GM23338 (cell line): Measurements from ENCODE around the gene PICALM. TPM values are rescaled to one million over a fixed set of nuclear protein-coding genes. Genes with fewer than 3 reads are reported as not detected.
A peak's percentile ranks its signal among the peaks of the same experiment; 100 is the strongest.

Source experiments
- ATAC-seq: fragments of 200-7000 bp; cut with Tn5 transposase; 3 replicates; pipeline ENCODE4 v1.9.1; 2020
- DNase-seq: peaks from one replicate; pipeline ENCODE4 v3.0.0-alpha.2; 2015; ENCODE audit warnings: low spot score
- H2AFZ ChIP-seq: fragments of 200-600 bp; sonication (generic); 2 replicates; pipeline ENCODE4 v1.8.0; 2016; ENCODE audit warnings: antibody characterized with exemption, mild to moderate bottlenecking, moderate library complexity
- H3F3A ChIP-seq: fragments of 200-600 bp; sonication (generic); replicated peaks from 2 replicates; pipeline ENCODE4 v1.8.0; 2017; ENCODE audit warnings: antibody characterized with exemption, mixed run types, low read depth
- H3K27ac ChIP-seq: fragments of 200-600 bp; sonication (generic); 2 replicates; pipeline ENCODE4 v1.6.1; 2016; ENCODE audit warnings: low read depth
- H3K27me3 ChIP-seq: fragments of 200-600 bp; sonication (generic); 2 replicates; pipeline ENCODE4 v1.8.0; 2016; ENCODE audit warnings: mild to moderate bottlenecking, mixed run types, moderate library complexity; ENCODE audit not compliant: insufficient read depth
- H3K36me3 ChIP-seq: fragments of 200-600 bp; sonication (generic); 2 replicates; pipeline ENCODE4 v1.8.0; 2016; ENCODE audit warnings: mild to moderate bottlenecking; ENCODE audit not compliant: insufficient read depth
- H3K4me1 ChIP-seq: fragments of 200-600 bp; sonication (generic); 2 replicates; pipeline ENCODE4 v1.8.0; 2016; ENCODE audit warnings: mild to moderate bottlenecking, moderate library complexity; ENCODE audit not compliant: insufficient read depth
- H3K4me2 ChIP-seq: fragments of 200-600 bp; sonication (generic); 2 replicates; pipeline ENCODE4 v1.7.1; 2017; ENCODE audit warnings: mixed run types
- H3K4me3 ChIP-seq: fragments of 200-600 bp; sonication (generic); 2 replicates; pipeline ENCODE4 v1.6.1; 2016; ENCODE audit warnings: mixed run types
- H3K79me2 ChIP-seq: fragments of 200-600 bp; sonication (generic); replicated peaks from 2 replicates; pipeline ENCODE4 v1.8.0; 2017; ENCODE audit warnings: mild to moderate bottlenecking; ENCODE audit not compliant: insufficient read depth
- H3K9me2 ChIP-seq: fragments of 200-600 bp; sonication (generic); 2 replicates; pipeline ENCODE4 v1.8.0; 2017; ENCODE audit not compliant: insufficient read depth
- H4K20me1 ChIP-seq: fragments of 200-600 bp; sonication (generic); replicated peaks from 2 replicates; pipeline ENCODE4 v1.8.0; 2017; ENCODE audit warnings: mild to moderate bottlenecking; ENCODE audit not compliant: insufficient read depth
- H3K27ac Mint-ChIP-seq: 2 replicates; pipeline ENCODE4 v1.8.0; 2020; ENCODE audit warnings: inconsistent platforms, mild to moderate bottlenecking, moderate library complexity, mixed read lengths
- H3K27me3 Mint-ChIP-seq: 3 replicates; pipeline ENCODE4 v1.8.0; 2022; ENCODE audit warnings: low read depth, mild to moderate bottlenecking, moderate library complexity, mixed read lengths, inconsistent platforms; ENCODE audit not compliant: insufficient read depth, poor library complexity
- H3K36me3 Mint-ChIP-seq: 3 replicates; pipeline ENCODE4 v1.8.0; 2021; ENCODE audit warnings: low read depth, mild to moderate bottlenecking, inconsistent platforms, moderate library complexity, mixed read lengths
- H3K4me1 Mint-ChIP-seq: 3 replicates; pipeline ENCODE4 v1.8.0; 2020; ENCODE audit warnings: mild to moderate bottlenecking, inconsistent platforms, mixed read lengths
- H3K4me3 Mint-ChIP-seq: 3 replicates; pipeline ENCODE4 v1.8.0; 2021; ENCODE audit warnings: moderate library complexity, mild to moderate bottlenecking, inconsistent platforms, mixed read lengths
- H3K9me3 Mint-ChIP-seq: 3 replicates; pipeline ENCODE4 v1.8.0; 2020; ENCODE audit warnings: moderate library complexity, mild to moderate bottlenecking, inconsistent platforms, mixed read lengths
- CREB1 ChIP-seq: fragments of 250-450 bp; sonication (Bioruptor Pico); IDR thresholded peaks from 2 replicates; pipeline ENCODE4 v1.5.0; 2020; ENCODE audit warnings: low read depth, mild to moderate bottlenecking, moderate library complexity
- CTCF ChIP-seq, 2 experiments: fragments of 200-600 bp in 1 of 2; sonication (generic) in 1 of 2; conservative IDR thresholded peaks; 2 replicates each; pipeline versions ENCODE4 v1.5.1 to v1.6.1; 2016 to 2017; ENCODE audit warnings: antibody characterized with exemption in 2 of 2, low read depth in 2 of 2, mild to moderate bottlenecking in 2 of 2, moderate library complexity in 1 of 2
- ETS1 ChIP-seq: IDR thresholded peaks from 2 replicates; pipeline ENCODE4 v1.6.1; 2016; ENCODE audit warnings: antibody characterized with exemption
- EZH2 ChIP-seq: fragments of 200-600 bp; sonication (generic); IDR thresholded peaks from one replicate; pipeline ENCODE4 v1.8.0; 2017; ENCODE audit warnings: antibody characterized with exemption, mild to moderate bottlenecking, low read depth; ENCODE audit not compliant: unreplicated experiment
- EZH2phosphoT487 ChIP-seq: fragments of 200-600 bp; sonication (generic); IDR thresholded peaks from one replicate; pipeline ENCODE4 v1.8.1; 2018; ENCODE audit warnings: antibody characterized with exemption; ENCODE audit not compliant: unreplicated experiment
- JUNB ChIP-seq: IDR thresholded peaks from one replicate; pipeline ENCODE4 v1.6.1; 2016; ENCODE audit warnings: antibody characterized with exemption; ENCODE audit not compliant: unreplicated experiment
- REST ChIP-seq: IDR thresholded peaks from one replicate; pipeline ENCODE4 v1.6.1; 2018; ENCODE audit warnings: antibody characterized with exemption; ENCODE audit not compliant: unreplicated experiment
- STAT1 ChIP-seq: IDR thresholded peaks from one replicate; pipeline ENCODE4 v1.6.1; 2016; ENCODE audit warnings: antibody characterized with exemption; ENCODE audit not compliant: unreplicated experiment
- ZNF114 ChIP-seq: fragments of 250-450 bp; sonication (Bioruptor Pico); IDR thresholded peaks from 2 replicates; pipeline ENCODE4 v1.5.0; 2020; ENCODE audit warnings: mild to moderate bottlenecking, moderate library complexity
- ZNF331 ChIP-seq: fragments of 250-450 bp; sonication (Bioruptor Pico); IDR thresholded peaks from 2 replicates; pipeline ENCODE4 v1.5.0; 2020; ENCODE audit warnings: low read depth, mild to moderate bottlenecking, moderate library complexity
- polyA plus RNA-seq: library from polyadenylated mRNA; unstranded; fragments of >200 nt; fragmentation: Nextera tagmentation; extraction: Ambion mirVana; gene quantifications from 2 replicates; pipeline ENCODE4 v1.2.1, GENCODE V29; 2016
- total RNA-seq: library from RNA; depleted of rRNA; stranded (reverse); fragments of >200 nt; shearing (Covaris generic); gene quantifications from 2 replicates; pipeline ENCODE4 v1.2.3, GENCODE V29; 2014

Gene PICALM
- total and polyA plus RNA-seq, 2 experiments from 2014 or later = 27.9 to 134 TPM

GRCh38 chr11:86056351-86056854 lies 12.5 kb downstream of the PICALM start (continued):
- TF ChIP-seq CTCF (conservative IDR thresholded peaks at IDR 0.05; ENCODE audit: low read depth in 2 of 2) = no peak
- no peak for TF ChIP-seq JUNB
- TF ChIP-seq ZNF114 = no peak
- no peak for TF ChIP-seq STAT1
- no peak for TF ChIP-seq ETS1
- TF ChIP-seq REST = no peak
- no peak for TF ChIP-seq ZNF331 (CRISPR knock-in tag)

- no peak overlapping the region for H3K4me3 Mint-ChIP-seq
- H3K27ac Mint-ChIP-seq = 0 out of 2 replicates have a peak overlapping the region, but pooled peaks have one; percentile 1
- H3K4me1 Mint-ChIP-seq = peaks cover 12% of the 10 kb centered on the region
- Histone ChIP-seq H4K20me1 (peaks cover 80% of the 10 kb centered on the region), H3F3A (no peaks in the 10 kb centered on the region), H3K27me3 (no peaks in the 10 kb centered on the region), H3K4me2 (no peak overlapping the region), H3K27ac (no peak overlapping the region), H3K4me3 (no peak overlapping the region), H2AFZ (no peak overlapping the region), H3K36me3 (no peaks in the 10 kb centered on the region), H3K9me2 (no peaks in the 10 kb centered on the region), H3K79me2 (peaks cover 100% of the 10 kb centered on the region), H3K4me1 (no peaks in the 10 kb centered on the region; the same call in 1 of the 2 replicates)
- H3K36me3 Mint-ChIP-seq = no peaks in the 10 kb centered on the region
- ATAC-seq = no peak
- H3K9me3 Mint-ChIP-seq = no peaks in the 10 kb centered on the region
- peaks cover 2% of the 10 kb centered on the region for H3K27me3 Mint-ChIP-seq
- DNase-seq = no peak
- TF ChIP-seq STAT1 (no peak), ZNF331 (CRISPR knock-in tag) (no peak), REST (no peak), CREB1 (CRISPR knock-in tag) (no peak), EZH2phosphoT487 (no peak), CTCF (conservative IDR thresholded peaks at IDR 0.05; ENCODE audit: low read depth in 2 of 2) (no peak), EZH2 (no peak), ETS1 (no peak), JUNB (no peak), ZNF114 (no peak)
Observed at GRCh38 chr11:86052693-86053641, 15.9 kb downstream of the PICALM start.
